K562 (cell line): ENCODE data around the gene ZFP62. TPM values are rescaled to one million over a fixed set of nuclear protein-coding genes. Genes with fewer than 3 reads are reported as not detected.
A peak's percentile ranks its signal among the peaks of the same experiment; 100 is the strongest.

Experiments used
- ARNT ChIP-seq, 2 experiments: fragments of 450-650 bp; IDR thresholded peaks; 2 replicates each; pipeline ENCODE4 v1.6.1; 2016; ENCODE audit warnings: mild to moderate bottlenecking in 1 of 2
- BMI1 ChIP-seq: fragments of 150-350 bp; IDR thresholded peaks from 2 replicates; pipeline ENCODE4 v1.6.1; 2014; ENCODE audit warnings: low read length
- ELF2 ChIP-seq: fragments of 250-450 bp; sonication (Bioruptor Pico); IDR thresholded peaks from 2 replicates; pipeline ENCODE4 v1.5.0; 2021; ENCODE audit warnings: mild to moderate bottlenecking
- ERF ChIP-seq: fragments of 450-650 bp; formaldehyde crosslinking; IDR thresholded peaks from 2 replicates; pipeline ENCODE4 v1.4.0; 2020; ENCODE audit warnings: mild to moderate bottlenecking, mixed read lengths
- GABPB2 ChIP-seq: fragments of 250-450 bp; sonication (Bioruptor Pico); conservative IDR thresholded peaks from 2 replicates; pipeline ENCODE4 v1.5.1; 2021; ENCODE audit warnings: mild to moderate bottlenecking
- HBP1 ChIP-seq: fragments of 450-650 bp; formaldehyde crosslinking; IDR thresholded peaks from 2 replicates; pipeline ENCODE4 v1.4.0; 2022; ENCODE audit warnings: missing genetic modification characterization
- ILK ChIP-seq: fragments of 450-650 bp; IDR thresholded peaks from 2 replicates; pipeline ENCODE4 v1.6.1; 2016; ENCODE audit warnings: missing genetic modification characterization, low read depth, mild to moderate bottlenecking, missing compliant biosample characterization, moderate library complexity, borderline replicate concordance
- MAFG ChIP-seq: fragments of 450-650 bp; conservative IDR thresholded peaks from 2 replicates; pipeline ENCODE4 v1.6.1; 2016; ENCODE audit warnings: missing genetic modification characterization, missing compliant biosample characterization
- PHB ChIP-seq: fragments of 250-450 bp; sonication (Bioruptor Pico); IDR thresholded peaks from 2 replicates; pipeline ENCODE4 v1.5.0; 2021
- PHF21A ChIP-seq: fragments of 450-650 bp; IDR thresholded peaks from 2 replicates; pipeline ENCODE4 v1.6.1; 2017; ENCODE audit warnings: low read depth, borderline replicate concordance
- POLR2AphosphoS5 ChIP-seq: IDR thresholded peaks from 2 replicates; pipeline ENCODE4 v1.6.1; 2011; ENCODE audit warnings: mild to moderate bottlenecking, low read depth, low read length, moderate library complexity; ENCODE audit not compliant: control insufficient read depth, insufficient read depth
- SIRT6 ChIP-seq: IDR thresholded peaks from one replicate; pipeline ENCODE4 v1.6.1; 2012; ENCODE audit warnings: low read depth, mild to moderate bottlenecking, control low read depth, inconsistent platforms, low read length, moderate library complexity
- SREBF2 ChIP-seq: sonication (generic); formaldehyde crosslinking; IDR thresholded peaks from 2 replicates; pipeline ENCODE4 v1.4.0; 2020; ENCODE audit warnings: mild to moderate bottlenecking, missing genetic modification reagents
- ZBTB8A ChIP-seq: fragments of 450-650 bp; IDR thresholded peaks from 2 replicates; pipeline ENCODE4 v1.6.1; 2018; ENCODE audit warnings: mild to moderate bottlenecking, moderate library complexity; ENCODE audit not compliant: partially characterized antibody
- ZHX1 ChIP-seq: fragments of 150-350 bp; conservative IDR thresholded peaks from 2 replicates; pipeline ENCODE4 v1.6.1; 2014; ENCODE audit warnings: low read length
- ZNF23 ChIP-seq: fragments of 250-450 bp; sonication (Bioruptor Pico); IDR thresholded peaks from 2 replicates; pipeline ENCODE4 v1.4.0; 2020; ENCODE audit warnings: mild to moderate bottlenecking
- ZNF263 ChIP-seq: sonication (generic); formaldehyde crosslinking; IDR thresholded peaks from 2 replicates; pipeline ENCODE4 v1.8.0; 2022; ENCODE audit warnings: mild to moderate bottlenecking, missing genetic modification reagents, borderline replicate concordance
- ZNF592 ChIP-seq: fragments of 450-650 bp; IDR thresholded peaks from 2 replicates; pipeline ENCODE4 v1.6.1; 2017; ENCODE audit warnings: antibody characterized with exemption, mild to moderate bottlenecking
- polyA plus RNA-seq, 8 experiments: library from polyadenylated mRNA; depleted of rRNA in 4 of 8; stranded (reverse) in 5 of 8; unstranded in 3 of 8; fragments of >200 nt; fragmentation: Nextera tagmentation in 2 of 8; fragmentation: Illumina TruSeq in 1 of 8; extraction: Ambion mirVana in 2 of 8; extraction: Trizol in 1 of 8; gene quantifications; 2 replicates each; pipeline versions ENCODE4 v1.2.1 to v1.2.3, GENCODE V29; 2011 to 2014; ENCODE audit warnings: inconsistent platforms in 1 of 8, missing spikeins in 1 of 8
- total RNA-seq, 7 experiments: library from RNA; depleted of rRNA in 6 of 7; stranded (reverse); fragments of >200 nt in 6 of 7; fragmentation: Illumina TruSeq in 2 of 7; extraction: Trizol in 2 of 7; gene quantifications; 2 replicates each; pipeline versions ENCODE4 v1.2.1 to v1.2.3, GENCODE V29; 2011 to 2021; ENCODE audit warnings: low replicate concordance in 1 of 7
- TF ChIP-seq, protein P1 (sequence below): sonication (generic); formaldehyde crosslinking; IDR thresholded peaks from 2 replicates; pipeline ENCODE4 v1.5.0; 2020; ENCODE audit warnings: missing genetic modification reagents

The ZFP62 gene
- total and polyA plus RNA-seq, 9 of the 15 experiments (the other 6 are each of a cell fraction or from before 2014, with no cell fraction given) = 12.2 to 37.5 (median 25.0) TPM

DNA sequence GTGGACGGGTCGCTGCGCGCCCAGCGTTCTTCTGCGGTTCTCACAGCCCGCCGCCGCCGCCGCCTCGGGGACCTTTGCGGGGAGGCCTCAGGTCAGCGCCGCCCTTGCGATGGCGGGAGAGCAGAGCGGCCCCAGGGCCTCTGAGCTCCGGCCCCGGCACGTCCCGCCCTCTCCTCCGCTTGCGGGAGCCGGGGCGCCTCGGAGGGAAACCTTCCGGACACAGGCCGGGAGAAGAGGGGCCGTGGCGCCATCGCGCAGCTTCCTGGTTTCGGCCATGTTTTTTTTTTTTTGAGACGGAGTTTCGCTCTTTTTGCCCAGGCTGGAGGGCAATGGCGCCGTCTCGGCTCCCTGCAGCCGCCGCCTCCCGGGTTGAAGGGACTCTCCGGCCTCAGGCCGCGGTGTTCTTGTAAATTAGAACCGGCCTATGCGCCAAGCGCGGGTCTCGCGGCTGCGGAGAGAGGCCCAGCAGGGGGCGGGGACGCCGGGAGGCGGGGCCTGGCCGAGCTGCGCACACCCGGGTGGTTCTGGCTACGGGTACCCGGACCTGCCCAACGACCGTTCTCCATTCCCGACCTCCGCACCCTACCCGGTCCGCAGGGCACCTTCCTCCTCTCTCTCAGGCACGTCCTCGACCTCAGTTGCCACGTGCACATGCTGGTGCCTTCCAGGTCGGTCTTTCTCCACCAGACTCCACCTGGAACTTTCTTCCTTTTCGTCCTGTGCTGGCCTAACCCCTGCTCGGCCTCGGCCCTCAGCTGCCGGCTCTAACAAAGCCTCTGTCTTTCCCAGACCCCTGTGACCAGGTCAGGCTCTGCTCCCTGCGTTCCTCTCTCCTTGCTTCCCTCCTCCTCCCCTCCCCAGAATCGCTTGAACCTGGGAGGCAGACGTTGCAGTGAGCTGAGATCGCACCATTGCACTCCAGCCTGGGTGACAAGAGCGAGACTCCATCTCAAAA is 29.7 kb downstream of the ZFP62 start (continued):
- TF ChIP-seq, protein P1, sequence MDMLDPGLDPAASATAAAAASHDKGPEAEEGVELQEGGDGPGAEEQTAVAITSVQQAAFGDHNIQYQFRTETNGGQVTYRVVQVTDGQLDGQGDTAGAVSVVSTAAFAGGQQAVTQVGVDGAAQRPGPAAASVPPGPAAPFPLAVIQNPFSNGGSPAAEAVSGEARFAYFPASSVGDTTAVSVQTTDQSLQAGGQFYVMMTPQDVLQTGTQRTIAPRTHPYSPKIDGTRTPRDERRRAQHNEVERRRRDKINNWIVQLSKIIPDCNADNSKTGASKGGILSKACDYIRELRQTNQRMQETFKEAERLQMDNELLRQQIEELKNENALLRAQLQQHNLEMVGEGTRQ (CRISPR knock-in tag) = no peak
- TF ChIP-seq ILK (tag) (no peak), GABPB2 (CRISPR knock-in tag) (no peak), SIRT6 (no peak), PHB (0 out of 2 replicates have a peak, but pooled peaks have one; percentile 57), POLR2AphosphoS5 (no peak; the same call in none of the 2 replicates), ZBTB8A (no peak), SREBF2 (CRISPR knock-in tag) (no peak), ARNT (IDR thresholded peaks at IDR 0.05) (no peak), ZNF23 (CRISPR knock-in tag) (no peak), PHF21A (no peak), ERF (CRISPR knock-in tag) (no peak), ZNF592 (peak; percentile 73), HBP1 (CRISPR knock-in tag) (0 out of 2 replicates have a peak, but pooled peaks have one; percentile 26), MAFG (no peak), ZNF263 (CRISPR knock-in tag) (no peak), BMI1 (no peak), ELF2 (peak; percentile 12; the same call in 1 of the 2 replicates), ZHX1 (no peak)
